ENCODE measurements around the gene EFR3B.
"Not testable (repeated sequence)": the region's sequence is repeated elsewhere in the genome, so short reads cannot be mapped to it uniquely, and the experiment has no call there.

The EFR3B gene

GRCh38 chr2:25115249-25115883 is 73.5 kb downstream of the EFR3B start:
- no peak for DNase-seq

- no peak for DNase-seq
These were observed 74.0 kb downstream of the EFR3B start for GRCh38 chr2:25115902-25116301.

- no peak for DNase-seq
These were observed 75.1 kb downstream of the EFR3B start for GRCh38 chr2:25116956-25117355.

GRCh38 chr2:25119263-25119662 is 77.4 kb downstream of the EFR3B start:
- DNase-seq = no peak

- DNase-seq = no peak
These were observed 80.5 kb downstream of the EFR3B start for GRCh38 chr2:25122367-25122766.

GRCh38 chr2:25123682-25124081 is 81.8 kb downstream of the EFR3B start:
- no peak for DNase-seq

- DNase-seq = no peak
These were observed 83.3 kb downstream of the EFR3B start for GRCh38 chr2:25125189-25125588.

- no peak for DNase-seq
These were observed 84.1 kb downstream of the EFR3B start for GRCh38 chr2:25125976-25126375.

- DNase-seq = not testable (repeated sequence)
These were observed 85.2 kb downstream of the EFR3B start for GRCh38 chr2:25127071-25127470.

- DNase-seq = no peak
These were observed 85.8 kb downstream of the EFR3B start for GRCh38 chr2:25127646-25128045.

GRCh38 chr2:25129901-25130520 is 88.1 kb downstream of the EFR3B start:
- no peak for DNase-seq

- no peak for DNase-seq
These were observed 89.3 kb downstream of the EFR3B start for GRCh38 chr2:25131253-25131566.

GRCh38 chr2:25131567-25132298 is 89.9 kb downstream of the EFR3B start:
- DNase-seq = peak; percentile 36

GRCh38 chr2:25132299-25132635 is 90.4 kb downstream of the EFR3B start:
- DNase-seq = no peak

- no peak for DNase-seq
These were observed 90.8 kb downstream of the EFR3B start for GRCh38 chr2:25132693-25133092.

GRCh38 chr2:25140535-25140934 is 98.7 kb downstream of the EFR3B start:
- DNase-seq = not testable (repeated sequence)

- DNase-seq = no peak
These were observed 99.2 kb downstream of the EFR3B start for GRCh38 chr2:25141120-25141519.

GRCh38 chr2:25145803-25146202 is 103.9 kb downstream of the EFR3B start:
- DNase-seq = no peak

- no peak for DNase-seq
These were observed 105.0 kb downstream of the EFR3B start for GRCh38 chr2:25146896-25147295.

GRCh38 chr2:25149646-25150045 is 107.8 kb downstream of the EFR3B start:
- DNase-seq = no peak

GRCh38 chr2:25150993-25151392 is 109.1 kb downstream of the EFR3B start:
- DNase-seq = not testable (repeated sequence)

GRCh38 chr2:25151718-25152117 is 109.8 kb downstream of the EFR3B start:
- DNase-seq = no peak

GRCh38 chr2:25155401-25155800 is 113.5 kb downstream of the EFR3B start:
- DNase-seq = no peak

GRCh38 chr2:25158096-25158852 is 116.4 kb downstream of the EFR3B start:
- DNase-seq = no peak
